ACC112 (cell line): ENCODE results near the gene TRIM67.

Source experiments
- H2AFZ ChIP-seq: fragments of 200-600 bp; sonication (generic); one replicate; pipeline ENCODE4 v1.6.0; 2017; ENCODE audit warnings: antibody characterized with exemption, low read length; ENCODE audit not compliant: unreplicated experiment
- H3K27ac ChIP-seq: fragments of 200-600 bp; sonication (generic); 2 replicates; pipeline ENCODE4 v1.5.1; 2014; ENCODE audit warnings: low read depth, mild to moderate bottlenecking, antibody characterized with exemption, low read length, moderate library complexity
- H3K27me3 ChIP-seq: fragments of 200-600 bp; sonication (generic); 2 replicates; pipeline ENCODE4 v1.6.1; 2014; ENCODE audit warnings: mild to moderate bottlenecking, antibody characterized with exemption, low read length, moderate library complexity, mixed read lengths; ENCODE audit not compliant: insufficient read depth
- H3K36me3 ChIP-seq: fragments of 200-600 bp; sonication (generic); 2 replicates; pipeline ENCODE4 v1.6.1; 2016; ENCODE audit warnings: mild to moderate bottlenecking, antibody characterized with exemption, low read length, moderate library complexity, mixed read lengths; ENCODE audit not compliant: insufficient read depth
- H3K4me1 ChIP-seq: fragments of 200-600 bp; sonication (generic); one replicate; pipeline ENCODE4 v1.6.1; 2016; ENCODE audit warnings: low read length, mixed read lengths; ENCODE audit not compliant: insufficient read depth, unreplicated experiment, control insufficient read depth
- H3K4me3 ChIP-seq: fragments of 200-600 bp; sonication (generic); 2 replicates; pipeline ENCODE4 v1.5.1; 2014; ENCODE audit warnings: mild to moderate bottlenecking, low read depth, low read length
- H3K79me2 ChIP-seq: fragments of 200-600 bp; sonication (generic); one replicate; pipeline ENCODE4 v1.6.0; 2016; ENCODE audit warnings: low read length; ENCODE audit not compliant: control insufficient read depth, unreplicated experiment, insufficient read depth

TRIM67 gene

DNA sequence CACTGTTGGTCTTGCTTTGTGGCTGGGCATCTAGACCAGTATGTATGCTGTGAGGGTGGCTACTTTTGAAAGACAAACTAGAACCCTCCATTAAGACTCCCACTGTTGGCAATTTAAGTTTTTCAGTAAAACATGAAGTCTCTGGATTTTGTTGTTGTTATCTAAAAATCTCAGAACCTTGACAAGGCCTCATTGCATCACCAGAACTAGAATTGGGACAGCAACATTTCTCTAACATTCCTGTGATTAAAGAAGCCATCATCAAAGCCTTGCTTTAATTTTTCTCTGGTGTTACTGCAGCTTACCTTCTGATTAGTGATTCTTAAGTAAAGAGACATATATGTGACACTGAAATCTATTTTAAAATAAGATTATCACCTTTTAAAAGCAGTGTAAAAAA lies 4.5 kb downstream of the TRIM67 start:
- Histone ChIP-seq H2AFZ (no peak overlapping the region), H3K27ac (no peak overlapping the region), H3K79me2 (no peaks in the 10 kb centered on the region), H3K4me3 (no peak overlapping the region), H3K4me1 (peaks cover 6% of the 10 kb centered on the region), H3K27me3 (peaks cover 36% of the 10 kb centered on the region), H3K36me3 (no peaks in the 10 kb centered on the region)

GRCh38 chr1:231170875-231171274 lies 9.0 kb downstream of the TRIM67 start:
- Histone ChIP-seq H3K27me3 (peaks cover 28% of the 10 kb centered on the region), H3K4me1 (peaks cover 4% of the 10 kb centered on the region), H2AFZ (no peak overlapping the region), H3K79me2 (no peaks in the 10 kb centered on the region), H3K27ac (no peak overlapping the region), H3K4me3 (no peak overlapping the region), H3K36me3 (no peaks in the 10 kb centered on the region)

- Histone ChIP-seq H3K4me1 (peaks cover 4% of the 10 kb centered on the region), H3K4me3 (no peak overlapping the region), H3K79me2 (no peaks in the 10 kb centered on the region), H2AFZ (no peak overlapping the region), H3K27ac (no peak overlapping the region), H3K36me3 (no peaks in the 10 kb centered on the region), H3K27me3 (peaks cover 36% of the 10 kb centered on the region)
These were observed 9.9 kb downstream of the TRIM67 start for GRCh38 chr1:231171623-231172197.

DNA sequence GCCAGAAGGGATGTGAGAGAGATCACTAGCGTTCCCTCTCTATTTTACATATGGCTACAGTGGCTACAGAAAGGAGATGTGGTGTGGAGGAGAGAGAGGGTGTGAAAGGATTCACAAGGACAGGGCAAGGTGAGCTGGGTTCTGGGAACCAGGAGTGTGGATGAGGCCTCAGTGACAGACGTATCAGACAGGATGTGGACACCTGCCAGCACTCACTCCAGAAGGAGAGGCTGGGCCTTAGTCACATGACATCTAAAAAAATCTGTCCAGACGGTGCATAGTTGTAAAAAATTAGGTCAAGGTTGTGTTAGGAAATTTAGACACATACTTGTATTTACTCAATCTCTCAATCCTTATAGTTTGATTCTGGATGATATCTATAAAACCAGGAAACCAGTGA lies 10.6 kb downstream of the TRIM67 start:
- no peak overlapping the region for H3K4me3 ChIP-seq
- H3K4me1 ChIP-seq: peaks cover 4% of the 10 kb centered on the region
- H2AFZ ChIP-seq: no peak overlapping the region
- H3K36me3 ChIP-seq: no peaks in the 10 kb centered on the region
- no peaks in the 10 kb centered on the region for H3K79me2 ChIP-seq
- peaks cover 43% of the 10 kb centered on the region for H3K27me3 ChIP-seq
- H3K27ac ChIP-seq: no peak overlapping the region

GRCh38 chr1:231176421-231176820 lies 14.6 kb downstream of the TRIM67 start:
- H3K27me3 ChIP-seq: peaks cover 80% of the 10 kb centered on the region
- H3K4me1 ChIP-seq: peaks cover 4% of the 10 kb centered on the region
- H3K4me3 ChIP-seq: no peak overlapping the region
- no peaks in the 10 kb centered on the region for H3K79me2 ChIP-seq
- no peaks in the 10 kb centered on the region for H3K36me3 ChIP-seq
- H2AFZ ChIP-seq: no peak overlapping the region
- no peak overlapping the region for H3K27ac ChIP-seq

DNA sequence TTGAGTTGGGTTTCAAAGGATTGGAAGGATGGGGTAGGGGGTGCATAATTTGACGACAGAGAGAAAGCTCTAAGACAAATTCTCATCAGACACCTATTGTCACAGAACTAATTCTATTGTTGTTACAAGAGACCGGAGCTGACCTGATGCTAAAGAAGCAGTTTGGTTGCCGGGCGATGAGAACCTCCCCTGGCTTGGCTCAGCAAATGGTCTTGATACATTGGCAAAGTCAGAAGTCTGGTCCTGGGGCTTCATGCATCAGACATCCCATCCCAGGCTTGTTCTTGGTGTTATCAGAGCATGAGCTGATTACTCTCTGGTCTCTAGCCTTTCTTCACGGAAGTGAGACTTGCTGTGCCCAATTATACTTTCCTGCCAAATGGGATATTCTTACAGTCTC lies 15.4 kb downstream of the TRIM67 start:
- no peaks in the 10 kb centered on the region for H3K79me2 ChIP-seq
- H3K4me3 ChIP-seq: no peak overlapping the region
- H2AFZ ChIP-seq: no peak overlapping the region
- H3K4me1 ChIP-seq: no peaks in the 10 kb centered on the region
- peaks cover 87% of the 10 kb centered on the region for H3K27me3 ChIP-seq
- no peaks in the 10 kb centered on the region for H3K36me3 ChIP-seq
- H3K27ac ChIP-seq: no peak overlapping the region

- Histone ChIP-seq H3K79me2 (no peaks in the 10 kb centered on the region), H3K4me1 (no peaks in the 10 kb centered on the region), H3K27ac (no peak overlapping the region), H2AFZ (no peak overlapping the region), H3K4me3 (no peak overlapping the region), H3K27me3 (peaks cover 94% of the 10 kb centered on the region), H3K36me3 (no peaks in the 10 kb centered on the region)
These were observed 16.1 kb downstream of the TRIM67 start for GRCh38 chr1:231177936-231178335.

- Histone ChIP-seq H3K4me1 (no peaks in the 10 kb centered on the region), H3K4me3 (no peak overlapping the region), H3K27ac (no peak overlapping the region), H2AFZ (no peak overlapping the region), H3K27me3 (peaks cover 95% of the 10 kb centered on the region), H3K36me3 (no peaks in the 10 kb centered on the region), H3K79me2 (no peaks in the 10 kb centered on the region)
These were observed 17.1 kb downstream of the TRIM67 start for GRCh38 chr1:231178970-231179369.

- Histone ChIP-seq H2AFZ (no peak overlapping the region), H3K27ac (no peak overlapping the region), H3K27me3 (peaks cover 96% of the 10 kb centered on the region), H3K4me1 (no peaks in the 10 kb centered on the region), H3K36me3 (no peaks in the 10 kb centered on the region), H3K4me3 (no peak overlapping the region), H3K79me2 (no peaks in the 10 kb centered on the region)
These were observed 18.2 kb downstream of the TRIM67 start for GRCh38 chr1:231180034-231180433.

DNA sequence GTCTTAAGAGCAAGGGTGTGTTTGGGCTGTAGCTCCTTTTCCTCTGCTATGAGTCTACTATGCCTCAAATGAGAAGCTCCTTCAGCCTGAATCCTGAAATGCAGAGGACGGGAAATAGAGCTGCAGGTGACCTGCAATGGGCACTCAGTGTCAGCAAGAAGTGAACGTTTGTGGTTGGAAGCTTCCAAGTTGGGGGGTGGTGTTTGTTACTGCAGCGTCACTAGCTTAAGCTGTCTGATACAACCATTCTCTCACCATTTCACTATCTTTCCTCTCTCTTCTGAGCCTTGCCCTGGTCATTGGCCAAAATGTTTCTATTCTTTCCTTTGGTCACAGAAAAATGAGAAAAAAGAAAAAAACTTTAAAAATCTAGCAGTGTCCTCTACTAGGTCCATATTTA lies 19.4 kb downstream of the TRIM67 start:
- H3K27me3 ChIP-seq: peaks cover 96% of the 10 kb centered on the region

GRCh38 chr1:231182317-231182716 lies 20.5 kb downstream of the TRIM67 start:
- Histone ChIP-seq H2AFZ (no peak overlapping the region), H3K79me2 (no peaks in the 10 kb centered on the region), H3K4me3 (no peak overlapping the region), H3K4me1 (no peaks in the 10 kb centered on the region), H3K36me3 (no peaks in the 10 kb centered on the region), H3K27me3 (peaks cover 96% of the 10 kb centered on the region), H3K27ac (no peak overlapping the region)

More for the DNA sequence above, 19.4 kb downstream of the TRIM67 start:
- Histone ChIP-seq H3K27ac (no peak overlapping the region), H3K36me3 (no peaks in the 10 kb centered on the region), H3K4me1 (no peaks in the 10 kb centered on the region), H3K4me3 (no peak overlapping the region), H2AFZ (no peak overlapping the region), H3K79me2 (no peaks in the 10 kb centered on the region)
